ENCODE results near the gene CXXC5.

CXXC5 gene

DNA sequence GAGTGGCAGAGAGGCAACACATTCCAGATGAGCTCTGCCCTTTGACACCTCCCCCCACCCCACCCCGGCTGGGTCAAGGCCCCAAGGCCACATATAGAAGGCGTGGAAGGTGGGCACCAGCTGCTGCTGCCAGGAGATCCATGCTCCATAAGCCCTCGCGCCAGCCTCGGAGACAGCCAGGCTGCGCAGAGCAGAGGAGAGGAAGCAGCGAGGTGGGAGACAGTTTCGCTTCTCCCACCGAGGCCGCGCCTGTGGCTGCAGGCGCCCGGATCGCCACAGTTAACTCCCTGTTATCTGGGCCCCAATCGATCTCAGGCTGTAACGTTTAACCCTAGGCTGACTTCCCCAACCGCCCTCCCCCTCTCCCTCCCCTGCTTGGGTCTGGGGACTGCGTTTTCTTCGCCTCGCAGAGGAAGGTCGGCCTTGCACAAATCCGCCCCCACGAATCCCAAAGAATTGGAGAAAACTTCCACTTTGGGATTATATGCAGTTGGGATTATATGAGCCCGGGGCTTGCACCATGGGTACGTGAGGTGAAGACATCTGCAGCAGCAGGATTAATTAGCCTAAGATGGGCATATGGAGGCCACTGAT, 1.1 kb upstream of the CXXC5 start:
- peaks cover 26% of the 10 kb centered on the region for H3K27me3 ChIP-seq (ENCODE audit: insufficient read depth, low read length, poor library complexity)
- H3K36me3 ChIP-seq (ENCODE audit: insufficient read depth, low read length), result no peaks in the 10 kb centered on the region
- H3K4me1 ChIP-seq (ENCODE audit: insufficient read depth, low read length), result peaks cover 32% of the 10 kb centered on the region
- H3K9me3 ChIP-seq (ENCODE audit: insufficient read depth, low read length, severe bottlenecking), result no peaks in the 10 kb centered on the region
- H3K27ac ChIP-seq (ENCODE audit: low read length), result no peak overlapping the region
- peaks cover 34% of the 10 kb centered on the region for H3K79me2 ChIP-seq (ENCODE audit: insufficient read depth, low read length)
- H3K4me2 ChIP-seq (ENCODE audit: insufficient read depth, low read length), result 0 out of 2 replicates have a peak overlapping the region, but pooled peaks have one; percentile 78
- ATAC-seq (ENCODE audit: insufficient read depth, low read depth) (no peak), DNase-seq (no peak)
- no peak overlapping the region for H3K9ac ChIP-seq (ENCODE audit: low read depth, low read length)
- H2AFZ ChIP-seq (ENCODE audit: low read depth, low read length), result no peak overlapping the region
- no peak overlapping the region for H3K4me3 ChIP-seq (ENCODE audit: low read depth in 1 of 2, low read length in 2 of 2)
- H4K20me1 ChIP-seq (ENCODE audit: insufficient read depth, low read length), result peaks cover 26% of the 10 kb centered on the region
- no peak for TF ChIP-seq EZH2 (IDR thresholded peaks at IDR 0.05; ENCODE audit: borderline replicate concordance, low read depth, low read length, severe bottlenecking)
- TF ChIP-seq, protein P1, sequence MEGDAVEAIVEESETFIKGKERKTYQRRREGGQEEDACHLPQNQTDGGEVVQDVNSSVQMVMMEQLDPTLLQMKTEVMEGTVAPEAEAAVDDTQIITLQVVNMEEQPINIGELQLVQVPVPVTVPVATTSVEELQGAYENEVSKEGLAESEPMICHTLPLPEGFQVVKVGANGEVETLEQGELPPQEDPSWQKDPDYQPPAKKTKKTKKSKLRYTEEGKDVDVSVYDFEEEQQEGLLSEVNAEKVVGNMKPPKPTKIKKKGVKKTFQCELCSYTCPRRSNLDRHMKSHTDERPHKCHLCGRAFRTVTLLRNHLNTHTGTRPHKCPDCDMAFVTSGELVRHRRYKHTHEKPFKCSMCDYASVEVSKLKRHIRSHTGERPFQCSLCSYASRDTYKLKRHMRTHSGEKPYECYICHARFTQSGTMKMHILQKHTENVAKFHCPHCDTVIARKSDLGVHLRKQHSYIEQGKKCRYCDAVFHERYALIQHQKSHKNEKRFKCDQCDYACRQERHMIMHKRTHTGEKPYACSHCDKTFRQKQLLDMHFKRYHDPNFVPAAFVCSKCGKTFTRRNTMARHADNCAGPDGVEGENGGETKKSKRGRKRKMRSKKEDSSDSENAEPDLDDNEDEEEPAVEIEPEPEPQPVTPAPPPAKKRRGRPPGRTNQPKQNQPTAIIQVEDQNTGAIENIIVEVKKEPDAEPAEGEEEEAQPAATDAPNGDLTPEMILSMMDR (IDR thresholded peaks at IDR 0.05; ENCODE audit: borderline replicate concordance, extremely low read depth, low read length, poor library complexity, severe bottlenecking), result no peak

DNA sequence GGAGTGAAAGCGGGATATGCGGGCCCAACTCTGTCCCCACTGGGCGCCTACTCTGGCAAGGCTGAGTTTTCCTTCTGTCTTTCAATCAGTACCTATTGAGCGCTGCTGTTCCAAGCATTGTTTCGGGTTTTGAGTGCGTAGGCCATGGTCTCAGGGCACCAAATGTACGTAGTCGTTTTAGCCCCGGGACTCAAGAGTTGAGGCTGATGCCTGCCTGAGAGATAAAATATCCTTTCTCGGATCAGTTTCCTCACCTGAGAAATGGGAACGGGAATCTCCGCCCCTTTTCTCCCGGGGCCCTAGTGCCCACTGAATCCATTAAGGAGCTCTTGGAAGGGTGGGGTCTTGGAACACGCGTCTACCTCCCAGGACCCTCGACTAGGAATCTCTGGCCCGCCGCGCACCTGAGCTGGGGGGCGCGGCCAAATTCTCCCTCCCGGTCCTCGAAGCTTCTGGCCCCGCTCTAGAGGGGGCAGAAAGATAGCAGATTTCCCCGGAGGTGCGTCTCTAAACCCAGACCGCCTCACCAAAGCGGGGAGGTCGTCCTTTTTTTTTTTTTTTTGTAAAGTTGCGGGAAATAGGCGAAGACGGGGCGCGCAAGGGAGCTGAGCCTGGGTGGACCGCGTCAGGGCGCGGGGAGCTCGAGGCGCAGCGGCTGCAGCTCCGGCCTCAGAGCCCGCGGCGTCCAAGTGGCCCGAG, 494 bp upstream of the CXXC5 start:
- H4K20me1 ChIP-seq (ENCODE audit: insufficient read depth, low read length), result peaks cover 32% of the 10 kb centered on the region
- TF ChIP-seq, protein P1 (IDR thresholded peaks at IDR 0.05; ENCODE audit: borderline replicate concordance, extremely low read depth, low read length, poor library complexity, severe bottlenecking), result no peak
- TF ChIP-seq EZH2 (IDR thresholded peaks at IDR 0.05; ENCODE audit: borderline replicate concordance, low read depth, low read length, severe bottlenecking), result no peak
- ATAC-seq (ENCODE audit: insufficient read depth, low read depth) (no peak), DNase-seq (no peak)
- H3K79me2 ChIP-seq (ENCODE audit: insufficient read depth, low read length), result peaks cover 40% of the 10 kb centered on the region
- peak overlapping the region; percentile 78 for H3K4me2 ChIP-seq (ENCODE audit: insufficient read depth, low read length)
- H3K9ac ChIP-seq (ENCODE audit: low read depth, low read length), result peak overlapping the region; percentile 68; the same call in 1 of the 2 replicates
- H3K4me3 ChIP-seq (ENCODE audit: low read depth in 1 of 2, low read length in 2 of 2), result peak overlapping the region in 1 of 2 experiments; percentile 75; a peak in 2 of 4 replicates
- peaks cover 38% of the 10 kb centered on the region for H3K4me1 ChIP-seq (ENCODE audit: insufficient read depth, low read length)
- no peaks in the 10 kb centered on the region for H3K9me3 ChIP-seq (ENCODE audit: insufficient read depth, low read length, severe bottlenecking)
- H2AFZ ChIP-seq (ENCODE audit: low read depth, low read length), result no peak overlapping the region
- peaks cover 26% of the 10 kb centered on the region for H3K27me3 ChIP-seq (ENCODE audit: insufficient read depth, low read length, poor library complexity)
- H3K36me3 ChIP-seq (ENCODE audit: insufficient read depth, low read length), result no peaks in the 10 kb centered on the region
- H3K27ac ChIP-seq (ENCODE audit: low read length), result no peak overlapping the region

DNA sequence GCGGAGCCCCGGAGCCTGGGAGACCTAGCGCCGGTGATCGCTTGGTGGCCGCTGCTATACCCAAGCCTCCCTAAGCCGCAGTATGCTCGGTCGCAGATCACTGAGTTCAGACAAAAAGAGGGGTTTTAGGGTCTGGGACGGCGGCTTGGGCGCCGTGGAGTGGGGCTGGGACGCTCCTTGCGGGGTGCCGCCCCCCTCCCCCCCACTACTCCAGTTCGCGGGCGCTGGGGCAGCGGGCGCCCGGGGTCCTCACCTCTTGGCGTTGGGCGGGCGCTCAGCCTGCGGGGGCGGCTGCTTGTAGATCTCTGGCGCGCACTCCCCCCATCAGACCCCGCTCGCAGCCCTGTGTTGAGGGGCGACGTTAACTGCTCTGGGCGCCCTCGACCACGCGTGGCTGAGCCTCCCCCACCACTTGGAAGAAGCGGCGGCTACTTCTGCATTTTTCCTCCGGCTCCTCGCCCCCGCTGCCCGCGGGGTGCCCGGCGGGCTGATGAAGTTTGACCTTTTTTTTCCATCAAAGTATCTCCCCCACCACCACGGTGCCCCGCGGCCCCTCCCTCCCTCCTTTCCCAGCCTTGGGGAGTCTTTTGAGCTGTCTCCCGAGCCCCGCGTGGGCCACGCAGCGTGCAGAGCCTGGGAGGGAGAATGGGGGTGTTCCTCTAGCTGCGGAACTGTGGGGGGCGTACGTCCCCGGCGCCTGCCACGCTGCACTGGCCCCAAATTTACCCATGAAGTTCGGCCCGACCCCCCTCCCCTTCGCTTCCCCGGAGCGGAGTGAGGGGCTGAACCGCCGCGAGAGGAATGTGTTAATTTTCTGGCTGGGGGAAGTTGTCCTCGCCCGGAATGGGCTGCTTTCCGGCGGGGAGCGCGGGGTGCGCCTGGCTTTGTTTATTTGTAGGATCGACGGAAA, 1.2 kb downstream of the CXXC5 start:
- Histone ChIP-seq H2AFZ (ENCODE audit: low read depth, low read length) (peak overlapping the region; percentile 51), H3K27ac (ENCODE audit: low read length) (peak overlapping the region; percentile 62), H3K27me3 (ENCODE audit: insufficient read depth, low read length, poor library complexity) (peaks cover 26% of the 10 kb centered on the region), H3K79me2 (ENCODE audit: insufficient read depth, low read length) (peaks cover 57% of the 10 kb centered on the region), H4K20me1 (ENCODE audit: insufficient read depth, low read length) (peaks cover 49% of the 10 kb centered on the region), H3K4me2 (ENCODE audit: insufficient read depth, low read length) (peak overlapping the region; percentile 78), H3K9ac (ENCODE audit: low read depth, low read length) (peak overlapping the region; percentile 68), H3K4me1 (ENCODE audit: insufficient read depth, low read length) (peaks cover 55% of the 10 kb centered on the region), H3K36me3 (ENCODE audit: insufficient read depth, low read length) (no peaks in the 10 kb centered on the region), H3K4me3 (ENCODE audit: low read depth in 1 of 2, low read length in 2 of 2) (peak overlapping the region; percentile 75 to 79), H3K9me3 (ENCODE audit: insufficient read depth, low read length, severe bottlenecking) (no peaks in the 10 kb centered on the region)
- DNase-seq (peak; percentile 57), ATAC-seq (ENCODE audit: insufficient read depth, low read depth) (peak; percentile 41)
- no peak for TF ChIP-seq EZH2 (IDR thresholded peaks at IDR 0.05; ENCODE audit: borderline replicate concordance, low read depth, low read length, severe bottlenecking)
- TF ChIP-seq, protein P1 (IDR thresholded peaks at IDR 0.05; ENCODE audit: borderline replicate concordance, extremely low read depth, low read length, poor library complexity, severe bottlenecking), result peak; percentile 41

All from DND-41 (cell line).